Right lobe of liver (tissue), 6 donors: ENCODE results near the gene DOCK3. TPM values are rescaled to one million over a fixed set of nuclear protein-coding genes. Genes with fewer than 3 reads are reported as not detected.

Experiments
- ATAC-seq, 4 donors: fragments of 200-7000 bp; cut with Tn5 transposase; one replicate each; pipeline ENCODE4 v1.9.1; 2020; ENCODE audit warnings: mild to moderate bottlenecking in 4 of 4, moderate library complexity in 4 of 4
- DNase-seq, 3 donors: peaks; one replicate each; pipeline ENCODE4 v3.0.0-alpha.2; 2020
- H3K27ac ChIP-seq, 3 donors: fragments of 200-600 bp; one replicate each; pipeline ENCODE4 v1.8.0; 2022
- H3K27me3 ChIP-seq, 2 donors: fragments of 200-600 bp; one replicate each; pipeline ENCODE4 v1.8.0; 2022
- H3K36me3 ChIP-seq, 4 donors: fragments of 200-600 bp; sonication (generic) in 1 of 4; one replicate each; pipeline versions ENCODE4 v1.5.1 to v1.8.0; 2017 to 2022; ENCODE audit warnings: control low read depth in 1 of 4
- H3K4me1 ChIP-seq, 4 donors: fragments of 200-600 bp; sonication (generic) in 1 of 4; one replicate each; pipeline versions ENCODE4 v1.5.1 to v1.8.0; 2017 to 2022; ENCODE audit warnings: control low read depth in 1 of 4
- H3K4me3 ChIP-seq, 3 donors: fragments of 200-600 bp; one replicate each; pipeline ENCODE4 v1.8.0; 2022
- H3K9me3 ChIP-seq, 4 donors: fragments of 200-600 bp; sonication (generic) in 1 of 4; one replicate each; pipeline versions ENCODE4 v1.5.1 to v1.8.0; 2017 to 2022; ENCODE audit warnings: control low read depth in 1 of 4
- POLR2A ChIP-seq: fragments of 450-650 bp; IDR thresholded peaks from one replicate; pipeline ENCODE4 v1.6.1; 2017; ENCODE audit warnings: antibody characterized with exemption, mild to moderate bottlenecking
- WGBS: methylation state at CpG from one replicate; pipeline ENCODE4 v1.1.6; 2018; ENCODE audit warnings: low coverage, low lambda C conversion rate; ENCODE audit not compliant: insufficient coverage; ENCODE audit errors: missing lambda C conversion rate; 5-methylcytosine and 5-hydroxymethylcytosine counted together
- intact Hi-C, 2 donors: fragments of 100-400 bp; cut with DNase I; formaldehyde crosslinking; loops; one replicate each; pipeline versions ENCODE4 v1.11.2 to v1.14.1; 2022
- total RNA-seq, 6 experiments: library from RNA; depleted of rRNA in 2 of 6; stranded (reverse); fragments of >200 nt in 2 of 6; fragmentation: NEBNext Ultra II Directional in 3 of 6; extraction: Animal tissue kit (Norgen Biotek cat#: 25700) in 3 of 6; gene quantifications; one replicate each; pipeline versions ENCODE4 v1.1.0 to v1.2.4, GENCODE V29; 2016 to 2023
- TF ChIP-seq, protein P1 (sequence below), 4 donors: fragments of 200-600 bp in 3 of 4; fragments of 450-650 bp in 1 of 4; IDR thresholded peaks; one replicate each; pipeline versions ENCODE4 v1.5.1 to v1.8.0; 2016 to 2022; ENCODE audit warnings: antibody characterized with exemption in 4 of 4, mild to moderate bottlenecking in 2 of 4
- donor health status: DM: no; HTN: yes; CAD: no.
- donor health status: DM: no; HTN: no; CAD: no.
- donor health status: DM: no; HTN: no; CAD: no.
- donor health status: DM: no; HTN: yes; CAD: no.
- donor health status: DM: no; HTN: yes; CAD: no.

Gene DOCK3
- total RNA-seq, 6 experiments from 2014 or later = 0.04 to 0.06 (median 0.06) TPM; not detected in 3

DNA sequence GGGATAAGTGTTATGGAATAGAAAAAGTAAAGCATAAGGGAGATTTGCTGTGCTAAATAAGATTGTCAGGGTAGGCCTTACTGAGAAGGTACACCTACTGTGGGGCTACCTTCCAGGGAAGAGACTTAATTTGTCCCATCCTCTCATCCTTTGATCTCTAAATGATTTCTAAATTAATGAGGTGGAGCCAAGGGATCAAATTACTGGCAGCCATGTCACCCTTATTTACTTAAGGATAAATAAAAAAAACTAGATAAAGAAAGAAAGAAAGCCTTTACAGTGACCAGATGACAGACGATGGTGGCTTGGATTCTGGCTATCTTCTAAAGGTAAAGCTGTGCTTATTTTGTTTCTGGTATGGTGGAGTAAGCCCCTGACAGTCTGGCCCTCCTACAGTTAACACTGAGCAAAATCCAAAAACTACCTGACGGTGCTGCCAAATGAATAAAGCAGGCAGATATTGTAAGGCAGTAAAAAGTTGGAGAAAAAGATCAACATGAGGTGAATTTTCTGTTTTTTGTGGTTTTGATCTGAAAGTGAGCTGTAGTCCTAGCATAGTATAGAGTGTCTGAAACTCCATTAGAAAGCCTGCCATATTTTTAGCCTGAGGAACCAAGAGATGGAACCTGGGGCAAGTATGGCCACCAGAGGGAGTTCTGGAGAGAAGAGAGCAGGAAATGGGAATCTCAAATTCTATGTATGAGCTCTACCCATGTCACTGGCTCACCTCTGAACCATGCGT is 425.2 kb downstream of the DOCK3 start:
- intact Hi-C loops = no loop called here
- H3K4me1 ChIP-seq = no peaks in the 10 kb centered on the region
- H3K27me3 ChIP-seq = no peaks in the 10 kb centered on the region
- TF ChIP-seq, protein P1, sequence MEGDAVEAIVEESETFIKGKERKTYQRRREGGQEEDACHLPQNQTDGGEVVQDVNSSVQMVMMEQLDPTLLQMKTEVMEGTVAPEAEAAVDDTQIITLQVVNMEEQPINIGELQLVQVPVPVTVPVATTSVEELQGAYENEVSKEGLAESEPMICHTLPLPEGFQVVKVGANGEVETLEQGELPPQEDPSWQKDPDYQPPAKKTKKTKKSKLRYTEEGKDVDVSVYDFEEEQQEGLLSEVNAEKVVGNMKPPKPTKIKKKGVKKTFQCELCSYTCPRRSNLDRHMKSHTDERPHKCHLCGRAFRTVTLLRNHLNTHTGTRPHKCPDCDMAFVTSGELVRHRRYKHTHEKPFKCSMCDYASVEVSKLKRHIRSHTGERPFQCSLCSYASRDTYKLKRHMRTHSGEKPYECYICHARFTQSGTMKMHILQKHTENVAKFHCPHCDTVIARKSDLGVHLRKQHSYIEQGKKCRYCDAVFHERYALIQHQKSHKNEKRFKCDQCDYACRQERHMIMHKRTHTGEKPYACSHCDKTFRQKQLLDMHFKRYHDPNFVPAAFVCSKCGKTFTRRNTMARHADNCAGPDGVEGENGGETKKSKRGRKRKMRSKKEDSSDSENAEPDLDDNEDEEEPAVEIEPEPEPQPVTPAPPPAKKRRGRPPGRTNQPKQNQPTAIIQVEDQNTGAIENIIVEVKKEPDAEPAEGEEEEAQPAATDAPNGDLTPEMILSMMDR (IDR thresholded peaks at IDR 0.05) = peak; percentile 64 to 82 (median 76)
- TF ChIP-seq POLR2A = no peak
- no peaks in the 10 kb centered on the region for H3K36me3 ChIP-seq
- no peak overlapping the region for H3K4me3 ChIP-seq
- peak in 2 of 3 donors; percentile 38 to 63 for DNase-seq
- no peak overlapping the region for H3K27ac ChIP-seq
- WGBS = 51% methylated on average over 3 of the region's 3 CpGs
- peak; percentile 94 to 98 (median 95) for ATAC-seq
- no peaks in the 10 kb centered on the region for H3K9me3 ChIP-seq

DNA sequence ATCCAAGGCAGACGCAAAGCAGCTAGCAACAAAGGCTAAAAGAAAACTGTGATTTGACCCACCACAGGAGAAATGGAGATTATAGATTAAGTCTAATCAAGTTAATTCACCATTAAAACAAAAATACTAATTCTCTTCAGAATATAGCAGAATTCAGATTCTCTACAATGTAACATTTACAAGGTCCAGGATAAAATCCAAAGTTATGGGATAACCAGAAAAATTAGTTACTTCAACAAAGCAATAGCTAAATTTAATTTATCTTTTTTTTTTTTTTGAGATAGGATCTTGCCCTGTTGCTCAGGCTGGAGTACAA is 425.8 kb downstream of the DOCK3 start:
- 44% methylated on average over 1 of the region's 1 CpG for WGBS
- no peak for ATAC-seq
- intact Hi-C loops = no loop called here

DNA sequence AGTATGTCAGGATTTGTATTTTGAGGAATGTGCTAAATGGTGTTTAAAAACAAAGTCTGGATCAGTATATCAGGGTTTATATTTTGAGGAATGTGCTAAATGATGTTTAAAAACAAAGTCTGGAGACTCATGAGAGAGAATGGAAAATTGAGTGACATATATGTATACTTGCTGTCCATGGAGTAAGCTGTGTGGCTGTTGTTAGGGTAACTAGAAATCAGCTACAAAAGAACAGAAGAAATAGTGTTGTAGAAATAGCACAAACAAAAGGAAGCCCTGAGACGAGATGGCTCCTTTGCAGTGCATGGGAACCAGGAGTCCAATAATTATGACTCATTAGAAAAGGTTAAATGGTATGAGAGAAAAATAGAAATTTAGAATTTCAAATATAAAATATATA is 427.7 kb downstream of the DOCK3 start:
- no peak for ATAC-seq
- DNase-seq = no peak
- H3K36me3 ChIP-seq = no peaks in the 10 kb centered on the region
- H3K27ac ChIP-seq = no peak overlapping the region
- 70% methylated on average over 1 of the region's 1 CpG for WGBS
- TF ChIP-seq, protein P1 (IDR thresholded peaks at IDR 0.05) = no peak
- intact Hi-C loops = no loop called here
- H3K27me3 ChIP-seq = no peaks in the 10 kb centered on the region
- H3K4me1 ChIP-seq = no peaks in the 10 kb centered on the region
- H3K4me3 ChIP-seq = no peak overlapping the region
- no peaks in the 10 kb centered on the region for H3K9me3 ChIP-seq

More for the DNA sequence above, 425.8 kb downstream of the DOCK3 start:
- no peak overlapping the region for H3K4me3 ChIP-seq
- H3K27ac ChIP-seq = no peak overlapping the region
- H3K36me3 ChIP-seq = no peaks in the 10 kb centered on the region
- no peaks in the 10 kb centered on the region for H3K4me1 ChIP-seq
- TF ChIP-seq POLR2A = no peak
- TF ChIP-seq, protein P1 (IDR thresholded peaks at IDR 0.05) = no peak
- H3K27me3 ChIP-seq = no peaks in the 10 kb centered on the region
- no peaks in the 10 kb centered on the region for H3K9me3 ChIP-seq
- no peak for DNase-seq

DNA sequence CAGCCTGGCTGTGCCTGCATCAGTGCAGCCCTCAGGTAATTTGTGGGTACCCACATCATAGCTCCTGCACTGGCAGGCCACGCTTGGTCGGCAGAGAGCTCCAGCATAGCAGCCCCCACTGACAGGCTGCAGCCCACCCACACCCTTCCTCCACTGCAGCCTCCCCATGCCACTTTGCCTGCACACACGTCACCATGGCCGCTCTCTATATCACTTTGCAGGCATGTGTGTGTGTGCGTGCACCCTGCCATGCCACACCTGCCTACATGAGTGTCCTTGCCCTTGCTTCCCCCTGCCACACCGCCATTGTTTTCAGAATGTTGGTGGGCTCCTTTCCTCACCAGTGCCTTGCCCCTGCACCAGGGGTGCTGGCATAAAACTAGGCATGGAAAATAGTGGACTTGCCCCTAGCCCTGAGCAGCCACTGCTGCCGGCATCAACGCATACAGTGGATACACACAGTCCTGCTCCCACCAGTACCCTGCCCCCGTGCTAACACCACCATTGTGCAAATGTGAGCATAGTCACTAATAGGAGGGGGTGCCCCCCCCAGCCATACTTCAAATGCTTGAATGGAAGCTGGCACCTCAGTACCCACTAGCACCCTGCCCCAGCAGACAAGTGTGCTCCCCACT is 431.6 kb downstream of the DOCK3 start:
- no CpG with 5 or more reads among the region's 9 CpGs for WGBS
- no peaks in the 10 kb centered on the region for H3K9me3 ChIP-seq
- intact Hi-C loops = no loop called here
- no peaks in the 10 kb centered on the region for H3K36me3 ChIP-seq
- DNase-seq (no peak), ATAC-seq (peak in 1 of 4 donors; percentile 18)
- no peak overlapping the region for H3K4me3 ChIP-seq
- TF ChIP-seq, protein P1 (IDR thresholded peaks at IDR 0.05) = no peak
- TF ChIP-seq POLR2A = no peak
- no peaks in the 10 kb centered on the region for H3K27me3 ChIP-seq
- no peak overlapping the region for H3K27ac ChIP-seq
- H3K4me1 ChIP-seq = no peaks in the 10 kb centered on the region
